ENCODE data around the gene KDM2B. TPM values are rescaled to one million over a fixed set of nuclear protein-coding genes. Genes with fewer than 3 reads are reported as not detected.
"Not testable (repeated sequence)": the region's sequence is repeated elsewhere in the genome, so short reads cannot be mapped to it uniquely, and the experiment has no call there.

KDM2B gene
- total RNA-seq, 2 experiments from 2014 or later = 61.8 to 63.4 TPM

DNA sequence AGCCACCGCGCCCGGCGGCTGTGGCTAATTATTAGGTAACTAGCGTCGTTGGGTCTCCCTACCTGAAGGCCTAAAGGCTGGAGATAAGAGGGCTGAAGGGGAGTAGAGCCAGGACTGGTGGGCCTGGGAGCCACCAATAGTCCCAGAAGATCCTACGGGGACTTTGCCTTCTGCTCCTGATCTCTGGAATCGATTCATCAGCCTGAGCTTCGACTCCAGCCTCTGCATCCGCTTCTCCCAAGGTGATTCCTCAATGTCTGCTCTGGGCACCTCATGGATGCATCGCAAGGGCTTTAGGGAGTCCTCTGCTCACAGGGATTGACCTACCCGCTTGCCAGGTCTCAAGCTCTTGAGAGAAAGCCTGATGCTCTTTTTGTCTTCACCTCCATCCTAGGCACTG, 14.7 kb upstream of the KDM2B start:
- ChIA-PET POLR2A (no interaction called here), CTCF (no interaction called here)

DNA sequence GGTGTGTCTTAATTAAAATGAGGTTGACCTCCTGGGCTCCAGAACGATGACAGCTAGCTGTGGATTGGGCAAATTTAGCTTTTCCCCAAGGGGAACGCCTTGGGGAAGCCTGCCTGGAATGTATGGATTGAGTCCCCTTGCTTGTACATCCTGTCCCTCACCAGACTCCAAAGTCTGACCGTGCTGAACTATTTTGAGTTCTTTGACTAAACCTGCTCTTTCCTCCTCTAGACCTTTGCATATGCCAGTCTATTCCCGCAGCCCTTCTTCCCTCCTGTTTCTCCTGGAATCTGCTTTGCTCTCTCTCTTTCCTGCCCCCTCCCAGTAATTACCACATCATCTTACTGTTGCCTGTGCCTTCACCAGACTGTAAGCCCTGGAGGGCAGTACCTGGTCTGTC, 11.5 kb upstream of the KDM2B start:
- ChIA-PET POLR2A (interaction anchor here (2.7 to 3.2 kb wide), 2 partner anchors 12 to 35 kb away, joined by 14 to 26 read pairs; partner anchors contain the start of genes KDM2B and ORAI1), CTCF (no interaction called here)

DNA sequence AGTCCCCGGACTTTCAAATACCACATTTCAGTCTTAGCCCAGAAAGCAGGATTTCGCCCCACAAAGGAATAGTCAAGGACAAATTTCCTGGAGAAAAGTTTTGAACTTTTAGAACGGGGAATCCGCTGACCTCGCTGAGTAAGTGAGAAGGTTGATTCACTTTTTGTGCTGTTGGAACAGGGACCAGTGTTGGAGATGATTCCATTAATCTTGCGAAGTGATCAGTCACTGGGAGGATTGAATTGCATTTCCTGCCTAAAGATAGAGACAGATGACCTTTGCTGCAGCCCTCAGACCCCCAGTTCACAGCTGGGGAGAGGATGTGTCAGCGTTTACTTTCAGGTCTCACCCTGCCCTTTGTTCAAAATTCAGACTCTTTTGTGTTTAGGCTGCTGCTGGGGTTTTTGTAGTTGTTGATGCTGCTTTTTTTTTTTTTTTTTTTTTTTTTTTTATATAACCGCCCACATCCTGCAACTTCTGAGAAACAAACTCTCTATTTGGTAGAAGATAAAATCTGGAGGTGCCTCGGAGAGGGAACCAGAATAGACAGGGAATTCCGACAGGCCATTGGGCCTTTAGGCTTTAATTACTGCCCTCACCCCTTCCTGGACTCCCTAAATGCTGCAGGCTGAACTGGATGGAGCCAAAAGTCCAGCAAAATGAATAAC, 9.8 kb upstream of the KDM2B start:
- ChIA-PET CTCF (interaction anchor here (1.0 to 1.4 kb wide), 3 partner anchors 10 to 53 kb away, joined by 3 read pairs; partner anchors contain the start of gene KDM2B), POLR2A (interaction anchor here (1.0 to 3.2 kb wide), 3 partner anchors 11 to 82 kb away, joined by 3 to 26 read pairs (median 14); partner anchors contain the start of genes KDM2B and ORAI1)

GRCh38 chr12:121584885-121585284, 4.1 kb upstream of the KDM2B start:
- POLR2A ChIA-PET, CTCF ChIA-PET: not testable (repeated sequence)

GRCh38 chr12:121583334-121583661, 2.5 kb upstream of the KDM2B start:
- CTCF ChIA-PET = interaction anchor here (0.6 kb wide), 1 partner anchor 31 kb away, joined by 3 read pairs; no protein-coding TSS in a partner anchor
- POLR2A ChIA-PET = not testable (repeated sequence)

- CTCF ChIA-PET = interaction anchor here (0.6 kb wide), 1 partner anchor 30 kb away, joined by 3 read pairs; no protein-coding TSS in a partner anchor
These were observed 1.9 kb upstream of the KDM2B start for GRCh38 chr12:121582583-121583333.

DNA sequence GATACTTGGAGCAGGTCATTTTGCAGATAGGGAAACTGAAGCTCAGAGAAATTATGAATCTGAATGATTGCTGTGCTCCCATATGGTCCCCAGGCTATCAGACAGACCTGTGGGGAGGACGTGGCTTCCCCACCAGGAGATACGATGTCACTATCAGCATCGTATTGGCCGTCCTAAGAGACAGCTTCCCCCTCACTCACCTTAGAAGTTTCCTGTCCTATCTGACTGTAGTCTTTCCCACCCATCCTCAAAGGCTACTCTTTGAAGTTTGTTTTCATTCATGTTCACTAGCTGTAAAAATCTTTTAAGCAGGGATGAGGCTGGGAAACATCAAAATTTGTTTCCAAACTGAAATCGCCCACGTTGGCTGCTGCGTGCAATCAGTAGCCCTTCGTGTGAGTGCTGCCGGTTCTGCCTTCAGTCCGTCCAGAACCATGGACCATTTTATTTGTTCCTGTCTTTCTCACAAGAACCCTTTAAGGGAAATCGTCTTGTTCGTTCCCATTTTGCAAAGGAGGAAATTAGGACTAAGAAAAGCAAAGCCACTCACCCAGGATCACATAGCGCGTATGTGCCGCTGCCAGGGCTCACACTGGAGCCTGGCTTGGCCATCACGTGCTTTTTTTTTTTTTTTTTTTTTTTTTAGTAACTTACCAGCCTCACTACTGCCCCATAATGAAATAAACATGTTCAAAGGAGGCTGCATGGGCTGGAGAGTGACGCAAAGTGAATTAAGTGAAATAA, 1.0 kb upstream of the KDM2B start:
- POLR2A ChIA-PET = interaction anchor here (0.6 to 3.3 kb wide), 4 partner anchors 9 to 169 kb away, joined by 3 to 26 read pairs (median 6); no protein-coding TSS in a partner anchor
- CTCF ChIA-PET = no interaction called here

More at GRCh38 chr12:121582583-121583333, 1.9 kb upstream of the KDM2B start:
- POLR2A ChIA-PET = no interaction called here

GRCh38 chr12:121579981-121580868, 598 bp downstream of the KDM2B start:
- POLR2A ChIA-PET = interaction anchor here (0.5 to 3.3 kb wide), 15 partner anchors 9 to 1306 kb away, joined by 3 to 26 read pairs (median 6); partner anchors contain the start of genes MLXIP, ORAI1 and RNF34
- CTCF ChIA-PET = interaction anchor here (0.6 to 1.8 kb wide), 8 partner anchors 11 to 1788 kb away, joined by 3 to 7 read pairs (median 3); no protein-coding TSS in a partner anchor

DNA sequence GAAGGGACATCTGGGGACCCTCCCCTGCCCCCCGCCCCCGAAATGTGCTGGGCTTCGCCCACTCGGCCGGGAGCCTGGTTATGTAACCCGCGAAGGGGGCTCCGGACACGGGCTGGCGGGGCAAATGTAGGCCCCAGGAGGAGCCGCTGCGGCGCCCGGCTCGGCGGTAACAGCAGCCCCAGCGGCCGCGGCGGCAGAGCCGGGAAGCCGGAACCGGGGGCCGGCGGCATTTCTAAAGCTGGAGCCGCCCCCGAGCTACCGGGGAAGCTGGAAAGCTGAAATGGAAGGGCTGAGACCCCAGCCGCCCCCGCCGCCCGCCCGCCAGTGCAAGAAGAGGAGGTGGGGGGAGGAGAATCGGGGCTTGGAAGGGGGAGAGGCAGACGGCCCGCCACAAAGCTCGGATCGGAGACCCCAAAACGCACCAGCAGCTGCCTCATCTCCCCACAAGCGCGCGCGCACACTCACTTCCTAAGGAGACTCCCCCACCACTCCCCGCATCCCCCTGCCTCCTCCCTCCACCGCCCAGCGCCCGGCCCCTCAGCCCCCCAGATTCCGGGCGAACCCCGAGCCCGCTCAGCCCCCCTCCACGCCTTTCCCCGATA, 1.5 kb downstream of the KDM2B start:
- ChIA-PET CTCF (interaction anchor here (0.6 to 1.8 kb wide), 9 partner anchors 12 to 1789 kb away, joined by 3 to 7 read pairs (median 3); no protein-coding TSS in a partner anchor), POLR2A (interaction anchor here (0.5 to 3.3 kb wide), 13 partner anchors 10 to 1305 kb away, joined by 3 to 26 read pairs (median 7); partner anchors contain the start of genes ORAI1 and RNF34)

- POLR2A ChIA-PET = interaction anchor here (0.5 to 3.3 kb wide), 6 partner anchors 13 to 1287 kb away, joined by 3 to 26 read pairs (median 6); partner anchors contain the start of gene ORAI1
- CTCF ChIA-PET = interaction anchor here (0.5 to 1.8 kb wide), 4 partner anchors 41 to 106 kb away, joined by 3 to 7 read pairs (median 4); no protein-coding TSS in a partner anchor
These were observed 2.3 kb downstream of the KDM2B start for GRCh38 chr12:121578230-121579189.

DNA sequence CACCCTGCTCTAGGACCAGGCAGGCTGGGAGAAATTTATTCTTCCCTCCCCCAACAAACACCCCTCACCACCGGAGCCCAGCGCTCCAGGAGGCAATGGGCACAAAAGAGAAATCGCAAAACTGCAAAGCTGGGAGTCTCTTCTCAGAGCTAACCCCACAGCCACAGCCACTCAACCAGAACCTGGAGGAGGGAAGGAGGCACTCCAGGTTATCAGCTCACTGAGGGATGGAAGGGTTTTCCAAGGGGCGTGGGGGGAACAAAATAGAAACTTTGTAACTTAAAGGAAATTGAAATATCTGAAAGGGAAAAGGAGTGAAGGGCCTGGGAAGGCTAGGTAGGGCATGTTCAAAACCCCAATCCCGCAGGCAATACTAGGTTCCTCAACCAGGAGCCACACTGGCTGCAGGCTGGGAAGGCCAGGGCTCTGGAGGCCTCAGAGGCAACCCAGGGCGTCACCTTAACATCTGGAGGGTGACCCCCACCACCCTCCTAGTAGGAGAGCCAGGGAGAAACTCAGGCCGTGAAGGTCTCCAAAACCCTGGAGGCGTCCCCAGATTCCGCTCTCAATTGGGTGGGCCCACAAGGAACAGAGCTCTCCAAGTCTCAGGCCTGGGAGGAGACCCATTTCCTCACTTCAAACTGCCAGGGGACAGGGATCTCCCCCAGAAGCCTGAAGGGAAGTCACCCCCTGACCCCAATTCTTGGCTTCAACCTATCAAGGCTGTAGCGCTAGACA, 3.2 kb downstream of the KDM2B start:
- ChIA-PET CTCF (interaction anchor here (0.5 to 1.3 kb wide), 2 partner anchors 25 to 72 kb away, joined by 4 to 5 read pairs; no protein-coding TSS in a partner anchor), POLR2A (interaction anchor here (0.7 kb wide), 1 partner anchor 9 kb away, joined by 3 read pairs; no protein-coding TSS in a partner anchor)

- ChIA-PET CTCF (interaction anchor here (1.3 kb wide), 1 partner anchor 24 kb away, joined by 5 read pairs; no protein-coding TSS in a partner anchor), POLR2A (interaction anchor here (0.6 kb wide), 1 partner anchor 74 kb away, joined by 15 read pairs; no protein-coding TSS in a partner anchor)
These were observed 3.9 kb downstream of the KDM2B start for GRCh38 chr12:121576851-121577391.

DNA sequence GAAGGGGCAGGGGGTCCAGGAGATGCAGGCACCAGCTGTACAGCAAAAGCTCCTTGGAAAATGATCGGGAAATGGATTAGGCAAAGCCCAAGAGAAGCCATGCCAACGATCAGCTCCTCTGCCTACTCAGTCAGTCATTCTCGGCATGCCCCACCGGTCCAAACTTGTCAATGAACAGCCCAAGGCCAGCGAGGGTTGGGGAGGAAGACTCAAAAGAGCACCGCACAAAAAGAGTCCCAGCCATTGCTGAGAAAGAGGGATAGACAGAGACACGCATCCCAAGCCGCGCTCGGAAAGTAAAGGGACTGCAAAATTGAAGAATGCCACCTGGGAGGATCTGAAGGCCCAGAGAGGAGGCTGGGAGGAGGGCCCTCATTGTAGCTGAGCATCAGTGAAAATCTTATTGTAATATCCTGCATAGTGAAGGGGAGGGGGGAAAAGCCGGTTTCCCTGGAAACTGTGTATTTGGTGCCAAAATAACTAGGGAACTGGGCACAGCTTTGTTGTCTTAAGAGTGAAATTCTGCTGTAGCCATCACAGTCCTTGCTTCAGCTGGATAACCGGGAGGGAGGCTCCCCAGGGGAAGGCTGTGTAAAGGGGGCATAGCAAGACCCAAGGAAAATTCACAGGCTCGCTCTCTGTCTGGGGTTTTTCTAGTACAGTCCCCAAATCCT, 4.7 kb downstream of the KDM2B start:
- ChIA-PET POLR2A (interaction anchor here (0.5 to 0.6 kb wide), 2 partner anchors 37 to 73 kb away, joined by 10 to 15 read pairs; no protein-coding TSS in a partner anchor), CTCF (interaction anchor here (1.3 kb wide), 1 partner anchor 8 kb away, joined by 6 read pairs; no protein-coding TSS in a partner anchor)

- ChIA-PET POLR2A (no interaction called here), CTCF (interaction anchor here (1.3 to 1.4 kb wide), 2 partner anchors 7 to 48 kb away, joined by 4 to 6 read pairs; no protein-coding TSS in a partner anchor)
These were observed 5.8 kb downstream of the KDM2B start for GRCh38 chr12:121575051-121575450.

DNA sequence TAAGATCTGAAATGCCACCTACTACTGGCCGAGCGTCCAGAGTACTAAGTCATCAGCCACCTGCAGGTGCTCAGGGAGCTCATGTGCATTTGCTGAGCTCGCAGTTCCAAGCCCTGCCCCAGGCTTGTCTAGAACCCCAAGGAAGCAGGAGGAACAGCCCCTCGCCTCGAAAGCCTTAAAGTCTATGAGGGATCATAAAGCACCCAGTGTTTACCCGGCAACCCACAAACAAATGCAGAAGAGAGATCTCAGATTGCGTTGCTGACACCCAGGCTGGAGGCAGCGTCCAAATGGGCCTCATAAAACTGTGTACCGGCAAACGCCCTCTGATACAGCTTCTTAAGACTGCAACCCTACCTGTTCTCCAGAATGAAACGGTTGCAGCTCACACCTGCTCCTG, 6.8 kb downstream of the KDM2B start:
- POLR2A ChIA-PET = interaction anchor here (0.7 kb wide), 1 partner anchor 24 kb away, joined by 4 read pairs; no protein-coding TSS in a partner anchor
- CTCF ChIA-PET = interaction anchor here (1.4 kb wide), 1 partner anchor 49 kb away, joined by 4 read pairs; no protein-coding TSS in a partner anchor
